GM23338 (cell line): Measurements from ENCODE around the gene NECAP2. TPM values are rescaled to one million over a fixed set of nuclear protein-coding genes. Genes with fewer than 3 reads are reported as not detected.

Experiments used
- ATAC-seq: fragments of 200-7000 bp; cut with Tn5 transposase; 3 replicates; pipeline ENCODE4 v1.9.1; 2020
- DNase-seq: peaks from one replicate; pipeline ENCODE4 v3.0.0-alpha.2; 2015; ENCODE audit warnings: low spot score
- H2AFZ ChIP-seq: fragments of 200-600 bp; sonication (generic); 2 replicates; pipeline ENCODE4 v1.8.0; 2016; ENCODE audit warnings: antibody characterized with exemption, mild to moderate bottlenecking, moderate library complexity
- H3F3A ChIP-seq: fragments of 200-600 bp; sonication (generic); replicated peaks from 2 replicates; pipeline ENCODE4 v1.8.0; 2017; ENCODE audit warnings: antibody characterized with exemption, mixed run types, low read depth
- H3K27ac ChIP-seq: fragments of 200-600 bp; sonication (generic); 2 replicates; pipeline ENCODE4 v1.6.1; 2016; ENCODE audit warnings: low read depth
- H3K27me3 ChIP-seq: fragments of 200-600 bp; sonication (generic); 2 replicates; pipeline ENCODE4 v1.8.0; 2016; ENCODE audit warnings: mild to moderate bottlenecking, mixed run types, moderate library complexity; ENCODE audit not compliant: insufficient read depth
- H3K36me3 ChIP-seq: fragments of 200-600 bp; sonication (generic); 2 replicates; pipeline ENCODE4 v1.8.0; 2016; ENCODE audit warnings: mild to moderate bottlenecking; ENCODE audit not compliant: insufficient read depth
- H3K4me1 ChIP-seq: fragments of 200-600 bp; sonication (generic); 2 replicates; pipeline ENCODE4 v1.8.0; 2016; ENCODE audit warnings: mild to moderate bottlenecking, moderate library complexity; ENCODE audit not compliant: insufficient read depth
- H3K4me2 ChIP-seq: fragments of 200-600 bp; sonication (generic); 2 replicates; pipeline ENCODE4 v1.7.1; 2017; ENCODE audit warnings: mixed run types
- H3K4me3 ChIP-seq: fragments of 200-600 bp; sonication (generic); 2 replicates; pipeline ENCODE4 v1.6.1; 2016; ENCODE audit warnings: mixed run types
- H3K79me2 ChIP-seq: fragments of 200-600 bp; sonication (generic); replicated peaks from 2 replicates; pipeline ENCODE4 v1.8.0; 2017; ENCODE audit warnings: mild to moderate bottlenecking; ENCODE audit not compliant: insufficient read depth
- H3K9me2 ChIP-seq: fragments of 200-600 bp; sonication (generic); 2 replicates; pipeline ENCODE4 v1.8.0; 2017; ENCODE audit not compliant: insufficient read depth
- H4K20me1 ChIP-seq: fragments of 200-600 bp; sonication (generic); replicated peaks from 2 replicates; pipeline ENCODE4 v1.8.0; 2017; ENCODE audit warnings: mild to moderate bottlenecking; ENCODE audit not compliant: insufficient read depth
- H3K27ac Mint-ChIP-seq: 2 replicates; pipeline ENCODE4 v1.8.0; 2020; ENCODE audit warnings: inconsistent platforms, mild to moderate bottlenecking, moderate library complexity, mixed read lengths
- H3K27me3 Mint-ChIP-seq: 3 replicates; pipeline ENCODE4 v1.8.0; 2022; ENCODE audit warnings: low read depth, mild to moderate bottlenecking, moderate library complexity, mixed read lengths, inconsistent platforms; ENCODE audit not compliant: insufficient read depth, poor library complexity
- H3K36me3 Mint-ChIP-seq: 3 replicates; pipeline ENCODE4 v1.8.0; 2021; ENCODE audit warnings: low read depth, mild to moderate bottlenecking, inconsistent platforms, moderate library complexity, mixed read lengths
- H3K4me1 Mint-ChIP-seq: 3 replicates; pipeline ENCODE4 v1.8.0; 2020; ENCODE audit warnings: mild to moderate bottlenecking, inconsistent platforms, mixed read lengths
- H3K4me3 Mint-ChIP-seq: 3 replicates; pipeline ENCODE4 v1.8.0; 2021; ENCODE audit warnings: moderate library complexity, mild to moderate bottlenecking, inconsistent platforms, mixed read lengths
- H3K9me3 Mint-ChIP-seq: 3 replicates; pipeline ENCODE4 v1.8.0; 2020; ENCODE audit warnings: moderate library complexity, mild to moderate bottlenecking, inconsistent platforms, mixed read lengths
- CREB1 ChIP-seq: fragments of 250-450 bp; sonication (Bioruptor Pico); IDR thresholded peaks from 2 replicates; pipeline ENCODE4 v1.5.0; 2020; ENCODE audit warnings: low read depth, mild to moderate bottlenecking, moderate library complexity
- EZH2 ChIP-seq: fragments of 200-600 bp; sonication (generic); IDR thresholded peaks from one replicate; pipeline ENCODE4 v1.8.0; 2017; ENCODE audit warnings: antibody characterized with exemption, mild to moderate bottlenecking, low read depth; ENCODE audit not compliant: unreplicated experiment
- JUNB ChIP-seq: IDR thresholded peaks from one replicate; pipeline ENCODE4 v1.6.1; 2016; ENCODE audit warnings: antibody characterized with exemption; ENCODE audit not compliant: unreplicated experiment
- NANOG ChIP-seq: IDR thresholded peaks from 2 replicates; pipeline ENCODE4 v1.6.1; 2016; ENCODE audit warnings: antibody characterized with exemption, borderline replicate concordance
- POLR2AphosphoS5 ChIP-seq: IDR thresholded peaks from 2 replicates; pipeline ENCODE4 v1.6.1; 2016; ENCODE audit warnings: antibody characterized with exemption, low read depth
- polyA plus RNA-seq: library from polyadenylated mRNA; unstranded; fragments of >200 nt; fragmentation: Nextera tagmentation; extraction: Ambion mirVana; gene quantifications from 2 replicates; pipeline ENCODE4 v1.2.1, GENCODE V29; 2016
- total RNA-seq: library from RNA; depleted of rRNA; stranded (reverse); fragments of >200 nt; shearing (Covaris generic); gene quantifications from 2 replicates; pipeline ENCODE4 v1.2.3, GENCODE V29; 2014
- TF ChIP-seq, protein P1 (sequence below): fragments of 250-450 bp; sonication (Bioruptor Pico); IDR thresholded peaks from 2 replicates; pipeline ENCODE4 v1.5.0; 2020; ENCODE audit warnings: mild to moderate bottlenecking, moderate library complexity
- TF ChIP-seq, protein P2 (sequence below): IDR thresholded peaks from 2 replicates; pipeline ENCODE4 v1.6.1; 2016; ENCODE audit warnings: antibody characterized with exemption

NECAP2 gene
- total and polyA plus RNA-seq, 2 experiments from 2014 or later = 20.2 to 28.9 TPM

DNA sequence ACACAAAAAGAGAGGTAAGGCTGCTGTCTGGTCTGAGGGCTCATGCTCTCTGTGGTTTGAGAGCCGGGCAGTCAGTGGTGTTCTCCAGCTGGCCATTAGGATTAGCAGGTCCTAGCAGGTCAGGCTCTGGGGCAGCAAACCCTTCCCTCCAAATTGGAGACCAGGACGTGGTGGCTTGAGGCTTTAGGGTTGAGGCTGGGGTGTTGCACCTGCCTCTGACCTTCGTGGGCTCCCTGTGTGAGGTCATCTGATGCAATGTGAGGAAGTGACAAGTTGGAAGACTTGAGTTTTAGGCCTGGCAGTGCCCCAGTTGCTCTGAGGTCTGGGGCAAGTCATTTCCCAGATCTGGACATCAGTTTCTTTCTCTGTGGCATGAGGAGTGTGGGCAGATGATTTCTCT lies 49.1 kb upstream of the NECAP2 start (continued):
- TF ChIP-seq, protein P1, sequence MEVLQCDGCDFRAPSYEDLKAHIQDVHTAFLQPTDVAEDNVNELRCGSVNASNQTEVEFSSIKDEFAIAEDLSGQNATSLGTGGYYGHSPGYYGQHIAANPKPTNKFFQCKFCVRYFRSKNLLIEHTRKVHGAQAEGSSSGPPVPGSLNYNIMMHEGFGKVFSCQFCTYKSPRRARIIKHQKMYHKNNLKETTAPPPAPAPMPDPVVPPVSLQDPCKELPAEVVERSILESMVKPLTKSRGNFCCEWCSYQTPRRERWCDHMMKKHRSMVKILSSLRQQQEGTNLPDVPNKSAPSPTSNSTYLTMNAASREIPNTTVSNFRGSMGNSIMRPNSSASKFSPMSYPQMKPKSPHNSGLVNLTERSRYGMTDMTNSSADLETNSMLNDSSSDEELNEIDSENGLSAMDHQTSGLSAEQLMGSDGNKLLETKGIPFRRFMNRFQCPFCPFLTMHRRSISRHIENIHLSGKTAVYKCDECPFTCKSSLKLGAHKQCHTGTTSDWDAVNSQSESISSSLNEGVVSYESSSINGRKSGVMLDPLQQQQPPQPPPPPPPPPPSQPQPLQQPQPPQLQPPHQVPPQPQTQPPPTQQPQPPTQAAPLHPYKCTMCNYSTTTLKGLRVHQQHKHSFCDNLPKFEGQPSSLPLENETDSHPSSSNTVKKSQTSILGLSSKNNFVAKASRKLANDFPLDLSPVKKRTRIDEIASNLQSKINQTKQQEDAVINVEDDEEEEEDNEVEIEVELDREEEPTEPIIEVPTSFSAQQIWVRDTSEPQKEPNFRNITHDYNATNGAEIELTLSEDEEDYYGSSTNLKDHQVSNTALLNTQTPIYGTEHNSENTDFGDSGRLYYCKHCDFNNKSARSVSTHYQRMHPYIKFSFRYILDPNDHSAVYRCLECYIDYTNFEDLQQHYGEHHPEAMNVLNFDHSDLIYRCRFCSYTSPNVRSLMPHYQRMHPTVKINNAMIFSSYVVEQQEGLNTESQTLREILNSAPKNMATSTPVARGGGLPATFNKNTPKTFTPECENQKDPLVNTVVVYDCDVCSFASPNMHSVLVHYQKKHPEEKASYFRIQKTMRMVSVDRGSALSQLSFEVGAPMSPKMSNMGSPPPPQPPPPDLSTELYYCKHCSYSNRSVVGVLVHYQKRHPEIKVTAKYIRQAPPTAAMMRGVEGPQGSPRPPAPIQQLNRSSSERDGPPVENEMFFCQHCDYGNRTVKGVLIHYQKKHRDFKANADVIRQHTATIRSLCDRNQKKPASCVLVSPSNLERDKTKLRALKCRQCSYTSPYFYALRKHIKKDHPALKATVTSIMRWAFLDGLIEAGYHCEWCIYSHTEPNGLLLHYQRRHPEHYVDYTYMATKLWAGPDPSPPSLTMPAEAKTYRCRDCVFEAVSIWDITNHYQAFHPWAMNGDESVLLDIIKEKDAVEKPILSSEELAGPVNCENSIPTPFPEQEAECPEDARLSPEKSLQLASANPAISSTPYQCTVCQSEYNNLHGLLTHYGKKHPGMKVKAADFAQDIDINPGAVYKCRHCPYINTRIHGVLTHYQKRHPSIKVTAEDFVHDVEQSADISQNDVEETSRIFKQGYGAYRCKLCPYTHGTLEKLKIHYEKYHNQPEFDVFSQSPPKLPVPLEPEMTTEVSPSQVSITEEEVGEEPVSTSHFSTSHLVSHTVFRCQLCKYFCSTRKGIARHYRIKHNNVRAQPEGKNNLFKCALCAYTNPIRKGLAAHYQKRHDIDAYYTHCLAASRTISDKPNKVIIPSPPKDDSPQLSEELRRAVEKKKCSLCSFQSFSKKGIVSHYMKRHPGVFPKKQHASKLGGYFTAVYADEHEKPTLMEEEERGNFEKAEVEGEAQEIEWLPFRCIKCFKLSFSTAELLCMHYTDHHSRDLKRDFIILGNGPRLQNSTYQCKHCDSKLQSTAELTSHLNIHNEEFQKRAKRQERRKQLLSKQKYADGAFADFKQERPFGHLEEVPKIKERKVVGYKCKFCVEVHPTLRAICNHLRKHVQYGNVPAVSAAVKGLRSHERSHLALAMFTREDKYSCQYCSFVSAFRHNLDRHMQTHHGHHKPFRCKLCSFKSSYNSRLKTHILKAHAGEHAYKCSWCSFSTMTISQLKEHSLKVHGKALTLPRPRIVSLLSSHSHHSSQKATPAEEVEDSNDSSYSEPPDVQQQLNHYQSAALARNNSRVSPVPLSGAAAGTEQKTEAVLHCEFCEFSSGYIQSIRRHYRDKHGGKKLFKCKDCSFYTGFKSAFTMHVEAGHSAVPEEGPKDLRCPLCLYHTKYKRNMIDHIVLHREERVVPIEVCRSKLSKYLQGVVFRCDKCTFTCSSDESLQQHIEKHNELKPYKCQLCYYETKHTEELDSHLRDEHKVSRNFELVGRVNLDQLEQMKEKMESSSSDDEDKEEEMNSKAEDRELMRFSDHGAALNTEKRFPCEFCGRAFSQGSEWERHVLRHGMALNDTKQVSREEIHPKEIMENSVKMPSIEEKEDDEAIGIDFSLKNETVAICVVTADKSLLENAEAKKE (CRISPR knock-in tag) = no peak

DNA sequence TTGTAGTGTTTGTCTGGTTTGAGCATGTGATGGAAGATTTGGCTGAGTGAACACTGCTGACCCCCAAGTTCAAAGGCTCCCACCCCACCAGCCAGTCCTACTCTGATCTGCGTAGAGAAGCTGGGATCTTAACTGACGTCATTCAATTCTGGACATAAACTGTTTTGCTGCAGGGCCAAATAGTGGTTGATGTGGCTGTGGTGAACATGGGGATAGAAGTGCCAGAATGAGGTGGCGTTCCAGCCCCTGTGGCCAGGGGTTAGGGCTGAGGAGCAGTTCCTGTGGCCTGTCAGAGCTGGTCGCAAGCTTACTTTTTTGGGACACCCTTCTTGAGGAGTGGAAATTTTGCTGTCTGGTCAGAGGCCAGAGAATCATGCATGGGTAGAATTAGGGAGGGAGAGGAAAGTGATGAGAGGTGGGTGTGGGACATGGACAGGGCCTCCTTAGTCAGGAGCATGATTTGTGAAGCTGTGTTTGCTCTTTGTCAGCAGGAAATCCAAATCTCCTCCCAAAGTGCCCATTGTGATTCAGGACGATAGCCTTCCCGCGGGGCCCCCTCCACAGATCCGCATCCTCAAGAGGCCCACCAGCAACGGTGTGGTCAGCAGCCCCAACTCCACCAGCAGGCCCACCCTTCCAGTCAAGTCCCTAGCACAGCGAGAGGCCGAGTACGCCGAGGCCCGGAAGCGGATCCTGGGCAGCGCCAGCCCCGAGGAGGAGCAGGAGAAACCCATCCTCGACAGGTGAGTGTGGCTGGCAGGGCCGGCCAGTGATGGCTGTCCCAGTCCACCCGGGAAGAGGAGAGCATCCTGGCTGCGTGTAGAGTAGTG lies 47.6 kb upstream of the NECAP2 start:
- Histone ChIP-seq H4K20me1 (peaks cover 63% of the 10 kb centered on the region), H3K4me1 (peaks cover 27% of the 10 kb centered on the region), H3K79me2 (peaks cover 61% of the 10 kb centered on the region), H3K27me3 (no peaks in the 10 kb centered on the region), H2AFZ (no peak overlapping the region), H3F3A (no peaks in the 10 kb centered on the region), H3K4me3 (no peak overlapping the region), H3K4me2 (peak overlapping the region; percentile 64), H3K9me2 (0 out of 2 replicates have a peak, but pooled peaks cover 3% of the 10 kb centered on the region), H3K27ac (peak overlapping the region; percentile 72; the same call in 1 of the 2 replicates), H3K36me3 (peaks cover 7% of the 10 kb centered on the region)
- Mint-ChIP-seq H3K9me3 (no peaks in the 10 kb centered on the region), H3K27ac (no peak overlapping the region; the same call in 1 of the 2 replicates), H3K4me3 (no peak overlapping the region; the same call in 2 of the 3 replicates), H3K4me1 (peaks cover 54% of the 10 kb centered on the region), H3K27me3 (peaks cover 10% of the 10 kb centered on the region), H3K36me3 (peaks cover 47% of the 10 kb centered on the region)
- ATAC-seq = peak; percentile 14; the same call in 2 of the 3 replicates
- DNase-seq = no peak
- TF ChIP-seq, protein P2, sequence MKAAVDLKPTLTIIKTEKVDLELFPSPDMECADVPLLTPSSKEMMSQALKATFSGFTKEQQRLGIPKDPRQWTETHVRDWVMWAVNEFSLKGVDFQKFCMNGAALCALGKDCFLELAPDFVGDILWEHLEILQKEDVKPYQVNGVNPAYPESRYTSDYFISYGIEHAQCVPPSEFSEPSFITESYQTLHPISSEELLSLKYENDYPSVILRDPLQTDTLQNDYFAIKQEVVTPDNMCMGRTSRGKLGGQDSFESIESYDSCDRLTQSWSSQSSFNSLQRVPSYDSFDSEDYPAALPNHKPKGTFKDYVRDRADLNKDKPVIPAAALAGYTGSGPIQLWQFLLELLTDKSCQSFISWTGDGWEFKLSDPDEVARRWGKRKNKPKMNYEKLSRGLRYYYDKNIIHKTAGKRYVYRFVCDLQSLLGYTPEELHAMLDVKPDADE = no peak
- TF ChIP-seq EZH2 (no peak), POLR2AphosphoS5 (no peak), NANOG (no peak), CREB1 (CRISPR knock-in tag) (no peak), JUNB (no peak)
- TF ChIP-seq, protein P1 (CRISPR knock-in tag) = no peak
